ENCODE measurements around the gene XRCC4. TPM values are rescaled to one million over a fixed set of nuclear protein-coding genes. Genes with fewer than 3 reads are reported as not detected.

The XRCC4 gene
- total RNA-seq, 1 experiment from 2014 or later = 13.8 TPM

DNA sequence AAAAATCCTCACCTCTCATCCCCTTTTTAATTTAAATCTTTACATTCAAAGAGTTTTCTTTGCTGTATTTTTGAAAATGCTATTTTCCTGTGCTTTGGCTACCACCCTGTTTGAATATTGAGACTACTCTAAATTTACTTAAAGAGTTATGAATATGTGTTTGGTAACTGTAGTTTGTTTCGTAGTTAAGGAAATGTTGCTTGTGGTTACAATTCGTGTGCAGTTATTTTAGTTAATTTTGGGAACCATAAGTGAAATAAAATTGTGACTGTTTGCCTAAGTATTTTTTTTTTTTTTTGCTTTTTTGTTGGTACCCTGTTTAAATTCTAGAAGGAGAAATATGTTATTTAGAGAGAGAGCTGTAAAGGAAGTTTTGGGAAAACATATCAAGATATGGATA lies 78.7 kb downstream of the XRCC4 start:
- BruUV-seq (replicated peaks) = no TSS peak
- CTCF ChIA-PET = interaction anchor here (0.9 kb wide), 1 partner anchor 25 kb away, joined by 4 read pairs; no protein-coding TSS in a partner anchor
- Histone ChIP-seq H3K4me3 (ENCODE audit: low read length) (no peak overlapping the region), H3K79me2 (ENCODE audit: low read length) (no peaks in the 10 kb centered on the region), H3K4me2 (ENCODE audit: low read length) (no peak overlapping the region), H3K36me3 (ENCODE audit: low read depth, low read length) (no peaks in the 10 kb centered on the region), H2AFZ (ENCODE audit: low read length) (no peak overlapping the region), H3K27me3 (ENCODE audit: low read length) (no peaks in the 10 kb centered on the region), H3K9me2 (replicated peaks; ENCODE audit: low read length) (no peaks in the 10 kb centered on the region), H3K4me1 (ENCODE audit: insufficient read depth, low read length) (no peaks in the 10 kb centered on the region), H3K27ac (ENCODE audit: low read length) (no peak overlapping the region), H3K9me3 (ENCODE audit: low read length) (no peaks in the 10 kb centered on the region), H3K9ac (ENCODE audit: low read length) (no peak overlapping the region), H3F3A (ENCODE audit: low read length, unreplicated experiment) (no peaks in the 10 kb centered on the region), H4K20me1 (ENCODE audit: low read length) (no peaks in the 10 kb centered on the region)
- POLR2A ChIA-PET (ENCODE audit: unreplicated experiment) = no interaction called here
- TF ChIP-seq EZH2phosphoT487 (IDR thresholded peaks at IDR 0.05; ENCODE audit: borderline replicate concordance, low read length) (no peak), EZH2 (IDR thresholded peaks at IDR 0.05; ENCODE audit: low read length, unreplicated experiment) (no peak)
- TF ChIP-seq, protein P1, sequence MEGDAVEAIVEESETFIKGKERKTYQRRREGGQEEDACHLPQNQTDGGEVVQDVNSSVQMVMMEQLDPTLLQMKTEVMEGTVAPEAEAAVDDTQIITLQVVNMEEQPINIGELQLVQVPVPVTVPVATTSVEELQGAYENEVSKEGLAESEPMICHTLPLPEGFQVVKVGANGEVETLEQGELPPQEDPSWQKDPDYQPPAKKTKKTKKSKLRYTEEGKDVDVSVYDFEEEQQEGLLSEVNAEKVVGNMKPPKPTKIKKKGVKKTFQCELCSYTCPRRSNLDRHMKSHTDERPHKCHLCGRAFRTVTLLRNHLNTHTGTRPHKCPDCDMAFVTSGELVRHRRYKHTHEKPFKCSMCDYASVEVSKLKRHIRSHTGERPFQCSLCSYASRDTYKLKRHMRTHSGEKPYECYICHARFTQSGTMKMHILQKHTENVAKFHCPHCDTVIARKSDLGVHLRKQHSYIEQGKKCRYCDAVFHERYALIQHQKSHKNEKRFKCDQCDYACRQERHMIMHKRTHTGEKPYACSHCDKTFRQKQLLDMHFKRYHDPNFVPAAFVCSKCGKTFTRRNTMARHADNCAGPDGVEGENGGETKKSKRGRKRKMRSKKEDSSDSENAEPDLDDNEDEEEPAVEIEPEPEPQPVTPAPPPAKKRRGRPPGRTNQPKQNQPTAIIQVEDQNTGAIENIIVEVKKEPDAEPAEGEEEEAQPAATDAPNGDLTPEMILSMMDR (conservative IDR thresholded peaks at IDR 0.05; ENCODE audit: low read depth, low read length) = no peak
- ATAC-seq = no peak
- DNase-seq = no peak
- intact Hi-C loops (cut with micrococcal nuclease) = no loop called here

GRCh38 chr5:83157163-83157562 lies 79.8 kb downstream of the XRCC4 start:
- ChIA-PET CTCF (no interaction called here), POLR2A (ENCODE audit: unreplicated experiment) (no interaction called here)
- no peaks in the 10 kb centered on the region for H3K36me3 ChIP-seq (ENCODE audit: low read depth, low read length)
- no peaks in the 10 kb centered on the region for H3F3A ChIP-seq (ENCODE audit: low read length, unreplicated experiment)
- no peak for ATAC-seq
- H3K9me3 ChIP-seq (ENCODE audit: low read length) = no peaks in the 10 kb centered on the region
- no peaks in the 10 kb centered on the region for H3K4me1 ChIP-seq (ENCODE audit: insufficient read depth, low read length)
- H3K79me2 ChIP-seq (ENCODE audit: low read length) = no peaks in the 10 kb centered on the region
- H3K9ac ChIP-seq (ENCODE audit: low read length) = no peak overlapping the region
- no peak for TF ChIP-seq EZH2 (IDR thresholded peaks at IDR 0.05; ENCODE audit: low read length, unreplicated experiment)
- TF ChIP-seq EZH2phosphoT487 (IDR thresholded peaks at IDR 0.05; ENCODE audit: borderline replicate concordance, low read length) = no peak
- TF ChIP-seq, protein P1 (conservative IDR thresholded peaks at IDR 0.05; ENCODE audit: low read depth, low read length) = no peak
- H4K20me1 ChIP-seq (ENCODE audit: low read length) = no peaks in the 10 kb centered on the region
- no peaks in the 10 kb centered on the region for H3K9me2 ChIP-seq (replicated peaks; ENCODE audit: low read length)
- H3K4me3 ChIP-seq (ENCODE audit: low read length) = no peak overlapping the region
- no peak for DNase-seq
- intact Hi-C loops (cut with micrococcal nuclease) = no loop called here
- H2AFZ ChIP-seq (ENCODE audit: low read length) = no peak overlapping the region
- no peak overlapping the region for H3K27ac ChIP-seq (ENCODE audit: low read length)
- no TSS peak for BruUV-seq (replicated peaks)
- H3K27me3 ChIP-seq (ENCODE audit: low read length) = no peaks in the 10 kb centered on the region
- no peak overlapping the region for H3K4me2 ChIP-seq (ENCODE audit: low read length)

- H3K4me1 ChIP-seq (ENCODE audit: insufficient read depth, low read length) = no peaks in the 10 kb centered on the region
- H4K20me1 ChIP-seq (ENCODE audit: low read length) = no peaks in the 10 kb centered on the region
- no peak overlapping the region for H3K9ac ChIP-seq (ENCODE audit: low read length)
- H3K4me3 ChIP-seq (ENCODE audit: low read length) = no peak overlapping the region
- DNase-seq (no peak), ATAC-seq (no peak)
- no peak overlapping the region for H2AFZ ChIP-seq (ENCODE audit: low read length)
- POLR2A ChIA-PET (ENCODE audit: unreplicated experiment) = no interaction called here
- no peak for TF ChIP-seq EZH2phosphoT487 (IDR thresholded peaks at IDR 0.05; ENCODE audit: borderline replicate concordance, low read length)
- TF ChIP-seq, protein P1 (conservative IDR thresholded peaks at IDR 0.05; ENCODE audit: low read depth, low read length) = no peak
- H3K27ac ChIP-seq (ENCODE audit: low read length) = no peak overlapping the region
- no peaks in the 10 kb centered on the region for H3K27me3 ChIP-seq (ENCODE audit: low read length)
- no peaks in the 10 kb centered on the region for H3K9me2 ChIP-seq (replicated peaks; ENCODE audit: low read length)
- no peak overlapping the region for H3K4me2 ChIP-seq (ENCODE audit: low read length)
- no TSS peak for BruUV-seq (replicated peaks)
- no peaks in the 10 kb centered on the region for H3K36me3 ChIP-seq (ENCODE audit: low read depth, low read length)
- intact Hi-C loops (cut with micrococcal nuclease) = no loop called here
- H3K9me3 ChIP-seq (ENCODE audit: low read length) = no peaks in the 10 kb centered on the region
- H3K79me2 ChIP-seq (ENCODE audit: low read length) = no peaks in the 10 kb centered on the region
- no peaks in the 10 kb centered on the region for H3F3A ChIP-seq (ENCODE audit: low read length, unreplicated experiment)
- CTCF ChIA-PET = interaction anchor here (0.9 kb wide), 1 partner anchor 414 kb away, joined by 3 read pairs; no protein-coding TSS in a partner anchor
Measured at GRCh38 chr5:83162601-83163000, 85.3 kb downstream of the XRCC4 start.
